ENCODE data around the gene LARP4. TPM values are rescaled to one million over a fixed set of nuclear protein-coding genes. Genes with fewer than 3 reads are reported as not detected.
"Not testable (repeated sequence)": the region's sequence is repeated elsewhere in the genome, so short reads cannot be mapped to it uniquely, and the experiment has no call there.

Gene LARP4
- total RNA-seq, 2 donors from 2014 or later: 29.7 to 32.9 TPM

DNA sequence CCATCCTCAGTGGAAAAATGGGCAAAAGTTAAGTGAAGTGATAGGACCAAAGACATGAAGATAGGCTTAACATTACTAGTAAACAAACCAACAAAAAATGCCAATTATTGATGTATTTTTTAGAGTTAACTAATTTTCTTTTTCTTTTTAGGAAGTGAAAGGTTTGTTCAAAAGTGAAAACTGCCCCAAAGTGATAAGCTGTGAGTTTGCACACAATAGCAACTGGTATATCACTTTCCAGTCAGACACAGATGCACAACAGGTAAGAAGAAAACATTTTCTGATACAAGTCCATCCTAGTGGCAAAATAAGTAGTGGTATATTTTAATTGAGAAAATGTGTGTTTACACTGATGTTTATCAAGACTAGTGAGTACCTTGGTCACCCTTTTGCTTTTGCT lies 39.6 kb downstream of the LARP4 start:
- Histone ChIP-seq H3K4me3 (no peak overlapping the region), H3K27ac (no peak overlapping the region), H3K9me3 (no peaks in the 10 kb centered on the region), H3K27me3 (replicated peaks; ENCODE audit: insufficient read depth) (no peaks in the 10 kb centered on the region), H3K36me3 (peaks cover 0 to 6% of the 10 kb centered on the region in 2 donors), H3K4me1 (replicated peaks) (no peaks in the 10 kb centered on the region)
- TF ChIP-seq POLR2A (IDR thresholded peaks at IDR 0.05) (no peak), POLR2AphosphoS5 (IDR thresholded peaks at IDR 0.05) (no peak)
- TF ChIP-seq, protein P1, sequence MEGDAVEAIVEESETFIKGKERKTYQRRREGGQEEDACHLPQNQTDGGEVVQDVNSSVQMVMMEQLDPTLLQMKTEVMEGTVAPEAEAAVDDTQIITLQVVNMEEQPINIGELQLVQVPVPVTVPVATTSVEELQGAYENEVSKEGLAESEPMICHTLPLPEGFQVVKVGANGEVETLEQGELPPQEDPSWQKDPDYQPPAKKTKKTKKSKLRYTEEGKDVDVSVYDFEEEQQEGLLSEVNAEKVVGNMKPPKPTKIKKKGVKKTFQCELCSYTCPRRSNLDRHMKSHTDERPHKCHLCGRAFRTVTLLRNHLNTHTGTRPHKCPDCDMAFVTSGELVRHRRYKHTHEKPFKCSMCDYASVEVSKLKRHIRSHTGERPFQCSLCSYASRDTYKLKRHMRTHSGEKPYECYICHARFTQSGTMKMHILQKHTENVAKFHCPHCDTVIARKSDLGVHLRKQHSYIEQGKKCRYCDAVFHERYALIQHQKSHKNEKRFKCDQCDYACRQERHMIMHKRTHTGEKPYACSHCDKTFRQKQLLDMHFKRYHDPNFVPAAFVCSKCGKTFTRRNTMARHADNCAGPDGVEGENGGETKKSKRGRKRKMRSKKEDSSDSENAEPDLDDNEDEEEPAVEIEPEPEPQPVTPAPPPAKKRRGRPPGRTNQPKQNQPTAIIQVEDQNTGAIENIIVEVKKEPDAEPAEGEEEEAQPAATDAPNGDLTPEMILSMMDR (IDR thresholded peaks at IDR 0.05): no peak
- no peak for DNase-seq (ENCODE audit: low spot score)
- intact Hi-C loops (cut with DNase I): no loop called here

DNA sequence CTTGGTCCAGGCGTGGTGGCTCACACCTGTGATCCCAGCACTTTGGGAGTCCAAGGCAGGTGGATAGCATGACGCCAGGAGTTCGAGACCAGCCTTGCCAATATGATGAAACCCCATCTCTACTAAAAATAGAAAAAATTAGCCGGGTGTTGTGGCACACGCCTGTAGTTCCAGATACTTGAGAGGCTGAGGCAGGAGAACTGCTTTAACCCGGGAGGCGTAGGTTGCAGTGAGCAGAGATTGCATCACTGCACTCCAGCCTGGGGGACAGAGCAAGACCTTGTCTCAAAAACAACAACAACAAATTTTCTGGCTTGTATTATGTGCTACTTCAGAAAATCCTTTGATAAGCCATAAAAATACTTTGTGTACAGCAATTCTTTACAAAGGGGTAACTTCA lies 41.1 kb downstream of the LARP4 start:
- Histone ChIP-seq H3K27ac (no peak overlapping the region), H3K4me1 (replicated peaks) (no peaks in the 10 kb centered on the region), H3K36me3 (peaks cover 0 to 6% of the 10 kb centered on the region in 2 donors), H3K9me3 (no peaks in the 10 kb centered on the region), H3K4me3 (no peak overlapping the region), H3K27me3 (replicated peaks; ENCODE audit: insufficient read depth) (no peaks in the 10 kb centered on the region)
- DNase-seq (ENCODE audit: low spot score): no peak
- intact Hi-C loops (cut with DNase I): no loop called here
- TF ChIP-seq POLR2AphosphoS5 (IDR thresholded peaks at IDR 0.05): no peak
- 98% methylated on average over 7 of the region's 7 CpGs for WGBS

DNA sequence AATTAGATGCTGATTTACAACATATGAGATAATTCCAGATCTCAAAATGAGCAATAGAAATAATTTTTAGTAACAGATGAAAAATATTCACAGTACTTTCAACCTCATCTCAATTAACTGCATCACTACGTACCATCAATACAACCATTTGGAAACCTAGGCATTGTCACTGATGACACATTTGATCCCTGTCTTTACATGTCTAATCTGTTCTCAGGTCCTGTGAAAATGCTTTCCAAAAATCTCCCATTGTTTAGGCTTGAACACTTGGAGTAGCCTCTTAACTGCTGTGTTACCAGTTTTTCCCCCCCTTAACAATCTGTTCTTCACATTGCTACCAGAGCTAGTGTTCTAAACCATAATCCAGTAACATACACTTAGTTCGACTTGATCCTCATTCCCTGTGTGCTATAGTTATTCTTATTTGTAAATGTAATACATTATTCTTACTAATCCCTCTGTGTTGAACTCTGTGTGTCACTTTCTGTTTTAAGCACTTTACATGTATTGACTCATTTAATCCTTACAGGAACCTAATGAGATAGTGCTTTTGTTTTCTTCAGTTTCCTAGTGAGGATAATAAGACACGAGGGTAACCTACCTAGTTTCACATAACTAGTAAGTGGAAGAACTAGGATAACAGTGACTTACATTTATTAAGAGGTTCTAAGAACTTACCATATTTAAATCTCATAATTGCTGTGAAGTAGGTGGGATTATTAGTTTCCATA lies 41.7 kb downstream of the LARP4 start:
- H3K27me3 ChIP-seq (replicated peaks; ENCODE audit: insufficient read depth): no peaks in the 10 kb centered on the region
- H3K36me3 ChIP-seq: peaks cover 0 to 6% of the 10 kb centered on the region in 2 donors
- DNase-seq (ENCODE audit: low spot score): no peak
- no peaks in the 10 kb centered on the region for H3K9me3 ChIP-seq
- TF ChIP-seq POLR2AphosphoS5 (IDR thresholded peaks at IDR 0.05) (no peak), POLR2A (IDR thresholded peaks at IDR 0.05) (no peak)
- TF ChIP-seq, protein P1 (IDR thresholded peaks at IDR 0.05): no peak
- 87% methylated on average over 3 of the region's 3 CpGs for WGBS
- no peak overlapping the region for H3K27ac ChIP-seq
- no peaks in the 10 kb centered on the region for H3K4me1 ChIP-seq (replicated peaks)
- intact Hi-C loops (cut with DNase I): no loop called here
- H3K4me3 ChIP-seq: no peak overlapping the region

DNA sequence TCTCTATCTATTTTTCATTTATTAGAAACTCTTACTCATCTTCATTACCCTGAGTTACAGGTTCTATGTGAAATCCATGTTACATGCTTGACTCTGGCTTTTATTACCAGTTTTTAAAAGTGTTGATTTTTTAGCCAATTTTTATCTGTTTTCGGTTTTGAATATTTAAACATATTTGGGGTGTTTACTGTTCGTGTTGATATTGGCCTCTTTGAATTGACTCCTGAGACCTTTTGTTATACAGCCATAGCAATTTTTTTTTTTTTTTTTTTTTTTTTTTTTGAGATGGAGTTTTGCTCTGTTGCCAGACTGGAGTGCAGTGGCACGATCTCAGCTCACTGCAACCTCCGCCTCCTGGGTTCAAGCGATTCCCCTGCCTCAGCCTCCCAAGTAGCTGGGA lies 49.0 kb downstream of the LARP4 start:
- H3K27ac ChIP-seq; H3K9me3 ChIP-seq; H3K4me1 ChIP-seq (replicated peaks); intact Hi-C loops (cut with DNase I); DNase-seq (ENCODE audit: low spot score); H3K4me3 ChIP-seq; H3K36me3 ChIP-seq; H3K27me3 ChIP-seq (replicated peaks; ENCODE audit: insufficient read depth): not testable (repeated sequence)
- 78% methylated on average over 5 of the region's 5 CpGs for WGBS

DNA sequence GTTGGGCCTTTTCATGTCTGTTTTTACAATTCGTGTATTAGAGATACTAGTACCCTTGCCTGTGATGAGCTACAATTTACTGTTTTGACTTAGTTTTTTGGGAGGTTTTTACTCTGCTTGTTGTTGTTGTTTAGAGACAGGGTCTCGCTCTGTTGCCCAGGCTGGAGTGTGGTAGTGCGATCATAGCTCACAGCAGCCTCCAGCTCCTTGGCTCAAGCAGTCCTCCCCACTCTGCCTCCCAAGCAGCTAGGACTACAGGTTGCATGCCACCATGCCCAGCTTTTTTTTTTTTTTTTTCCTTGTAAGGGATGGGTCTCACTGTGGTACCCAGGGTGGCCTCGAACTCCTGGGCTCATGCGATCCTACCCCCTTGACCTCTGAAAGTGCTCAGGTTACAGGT lies 52.1 kb downstream of the LARP4 start:
- Histone ChIP-seq H3K9me3 (no peaks in the 10 kb centered on the region), H3K27ac (no peak overlapping the region), H3K4me1 (replicated peaks) (no peaks in the 10 kb centered on the region), H3K4me3 (no peak overlapping the region), H3K27me3 (replicated peaks; ENCODE audit: insufficient read depth) (no peaks in the 10 kb centered on the region), H3K36me3 (no peaks in the 10 kb centered on the region)
- 92% methylated on average over 5 of the region's 5 CpGs for WGBS
- TF ChIP-seq, protein P1 (IDR thresholded peaks at IDR 0.05): no peak
- no peak for TF ChIP-seq POLR2A (IDR thresholded peaks at IDR 0.05)
- TF ChIP-seq POLR2AphosphoS5 (IDR thresholded peaks at IDR 0.05): no peak
- intact Hi-C loops (cut with DNase I): no loop called here
- DNase-seq (ENCODE audit: low spot score): no peak

DNA sequence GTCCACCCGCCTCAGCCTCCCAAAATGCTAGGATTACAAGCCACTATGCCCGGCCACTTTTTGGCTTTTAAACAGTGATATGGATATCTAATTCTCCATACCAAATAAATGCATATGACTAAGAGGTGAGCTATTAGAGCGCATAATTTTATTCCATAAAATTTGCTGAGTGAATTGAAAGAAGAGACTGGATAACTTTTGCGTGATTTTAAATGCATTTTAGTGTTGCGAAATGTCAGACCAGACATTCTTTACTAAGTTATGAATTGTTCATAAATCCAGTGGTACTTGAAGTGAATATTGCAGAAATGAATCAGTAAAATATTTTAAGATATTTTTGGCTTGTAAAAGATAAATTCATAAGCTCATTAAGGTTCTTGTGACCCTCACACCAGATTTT lies 53.2 kb downstream of the LARP4 start:
- H3K27ac ChIP-seq: no peak overlapping the region
- no peak overlapping the region for H3K4me3 ChIP-seq
- H3K9me3 ChIP-seq: no peaks in the 10 kb centered on the region
- 95% methylated on average over 5 of the region's 5 CpGs for WGBS
- intact Hi-C loops (cut with DNase I): no loop called here
- H3K27me3 ChIP-seq (replicated peaks; ENCODE audit: insufficient read depth): no peaks in the 10 kb centered on the region
- DNase-seq (ENCODE audit: low spot score): no peak
- H3K36me3 ChIP-seq: no peaks in the 10 kb centered on the region
- TF ChIP-seq POLR2A (IDR thresholded peaks at IDR 0.05) (no peak), POLR2AphosphoS5 (IDR thresholded peaks at IDR 0.05) (no peak)
- TF ChIP-seq, protein P1 (IDR thresholded peaks at IDR 0.05): no peak
- H3K4me1 ChIP-seq (replicated peaks): no peaks in the 10 kb centered on the region

Data from prostate gland (tissue), 2 donors.